DMS 273 treated with DMSO at 0.1 percent for 48 hours (cell line): ENCODE measurements around the gene ARHGAP24.

Source experiments
- DNase-seq: peaks from one replicate; lab custom pipeline; 2025; lab: John Stamatoyannopoulos, UW

Gene ARHGAP24

DNA sequence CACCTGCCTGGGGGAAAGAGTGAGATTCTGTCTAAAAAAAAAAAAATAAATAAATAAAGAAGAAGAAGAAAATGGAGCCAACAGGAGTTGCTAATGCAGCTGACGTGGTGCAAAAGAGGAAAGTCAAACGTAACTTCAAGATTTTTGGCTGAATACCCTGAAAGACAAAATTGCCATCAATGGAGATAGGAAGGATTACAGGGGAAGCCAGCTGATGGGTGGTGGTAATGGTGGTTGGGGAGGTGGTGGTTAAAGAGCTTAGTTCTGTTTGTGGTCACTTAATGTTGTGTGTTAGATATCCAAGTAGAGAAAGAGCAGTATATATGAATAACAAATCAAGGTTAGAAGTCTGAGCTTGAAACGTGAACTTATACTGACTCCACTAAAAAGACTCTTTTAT is 225.4 kb downstream of the ARHGAP24 start:
- DNase-seq = no peak

GRCh38 chr4:85701861-85702321 is 226.9 kb downstream of the ARHGAP24 start:
- DNase-seq = no peak

- peak; percentile 1 for DNase-seq
These were observed 228.1 kb downstream of the ARHGAP24 start for GRCh38 chr4:85703096-85703495.

- no peak for DNase-seq
These were observed 232.7 kb downstream of the ARHGAP24 start for GRCh38 chr4:85707611-85708010.

DNA sequence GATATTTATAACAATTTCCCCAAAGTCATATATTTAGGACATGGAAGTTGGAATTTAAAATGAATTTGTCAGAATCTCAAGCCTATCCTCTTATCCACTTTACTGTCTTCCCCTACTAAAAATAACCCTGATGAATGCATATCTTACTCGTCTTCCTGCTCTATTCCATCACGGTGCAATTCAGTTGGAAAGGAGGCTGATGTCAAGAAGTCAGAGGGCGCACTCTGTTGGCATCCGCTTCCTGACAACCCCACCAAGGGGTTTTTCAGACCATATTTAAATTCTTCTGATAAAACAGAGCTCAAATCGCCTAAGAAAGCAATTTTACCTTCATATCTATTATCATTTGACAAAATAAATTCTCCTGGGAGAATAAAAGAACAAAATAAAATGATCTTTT is 233.5 kb downstream of the ARHGAP24 start:
- DNase-seq = no peak

GRCh38 chr4:85713005-85713404 is 238.1 kb downstream of the ARHGAP24 start:
- no peak for DNase-seq

DNA sequence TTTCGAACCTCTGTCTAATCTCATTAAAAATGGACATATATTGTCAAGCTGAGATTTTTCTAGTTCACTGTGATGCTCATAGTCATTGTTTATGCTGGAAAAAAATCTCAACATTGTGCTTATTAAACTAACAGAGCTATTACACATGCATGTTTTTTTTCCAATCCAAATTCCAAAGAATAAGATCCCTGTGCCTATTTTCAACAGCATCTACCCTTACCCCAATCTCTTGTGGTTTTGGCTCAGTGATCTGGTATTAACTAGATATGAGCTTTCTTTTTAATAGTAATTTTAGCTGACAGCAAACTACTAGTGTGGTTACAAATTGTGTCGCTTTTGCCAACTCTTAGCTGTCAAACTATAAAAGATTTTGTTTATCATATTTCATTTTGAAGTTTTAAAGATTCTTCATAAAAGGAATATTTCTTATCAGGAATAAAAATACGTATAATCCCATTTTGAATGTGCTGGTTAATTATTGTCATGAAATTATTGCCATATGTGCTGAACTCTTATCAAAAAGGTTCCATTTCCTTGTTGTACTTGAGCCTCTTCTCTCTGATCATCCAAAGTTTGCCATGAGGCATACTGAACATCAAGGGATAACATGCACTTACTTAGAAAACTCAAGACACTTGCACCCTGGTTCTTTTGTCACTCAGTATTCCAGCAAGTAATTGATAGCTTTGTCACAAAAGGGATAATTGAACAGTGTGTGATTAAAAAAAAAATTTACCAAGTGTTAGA is 241.2 kb downstream of the ARHGAP24 start:
- no peak for DNase-seq

DNA sequence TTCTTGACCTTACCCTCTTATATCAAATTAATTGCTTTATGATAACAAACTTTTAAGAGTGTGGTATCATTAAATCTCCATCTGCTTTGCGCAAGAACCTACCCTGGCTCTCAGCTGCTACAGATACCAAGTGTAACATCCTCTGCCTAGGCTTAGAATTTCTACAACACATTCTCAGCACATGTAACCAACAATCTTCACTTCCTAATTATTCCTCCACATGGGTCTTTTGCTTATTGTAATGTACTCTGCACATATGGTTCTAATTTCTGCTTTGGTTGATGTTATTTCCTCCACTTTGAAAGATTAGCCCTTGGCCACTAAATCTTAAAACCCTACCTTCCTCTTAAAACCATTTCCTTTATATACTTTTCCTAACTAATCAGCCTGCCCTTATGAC is 242.4 kb downstream of the ARHGAP24 start:
- DNase-seq = no peak

DNA sequence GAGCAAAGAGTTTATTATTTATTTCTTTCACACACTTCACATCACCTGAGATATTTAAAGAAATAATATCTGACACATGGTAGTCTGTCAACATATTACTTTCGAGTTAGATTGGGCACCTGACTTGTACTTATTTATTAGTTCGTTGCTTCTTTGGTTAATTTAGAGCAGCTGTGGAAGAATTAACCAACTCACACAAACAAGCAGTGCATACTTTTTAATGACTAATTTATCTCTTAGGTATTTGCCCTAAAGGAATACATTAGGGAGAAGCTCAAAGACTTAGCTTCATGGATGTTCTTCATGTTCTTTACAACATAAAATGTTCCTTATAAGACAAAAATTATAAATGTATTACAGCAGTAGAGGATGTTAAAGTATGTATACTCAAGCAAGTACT is 242.9 kb downstream of the ARHGAP24 start:
- DNase-seq = no peak

GRCh38 chr4:85720735-85721134 is 245.8 kb downstream of the ARHGAP24 start:
- DNase-seq = no peak

DNA sequence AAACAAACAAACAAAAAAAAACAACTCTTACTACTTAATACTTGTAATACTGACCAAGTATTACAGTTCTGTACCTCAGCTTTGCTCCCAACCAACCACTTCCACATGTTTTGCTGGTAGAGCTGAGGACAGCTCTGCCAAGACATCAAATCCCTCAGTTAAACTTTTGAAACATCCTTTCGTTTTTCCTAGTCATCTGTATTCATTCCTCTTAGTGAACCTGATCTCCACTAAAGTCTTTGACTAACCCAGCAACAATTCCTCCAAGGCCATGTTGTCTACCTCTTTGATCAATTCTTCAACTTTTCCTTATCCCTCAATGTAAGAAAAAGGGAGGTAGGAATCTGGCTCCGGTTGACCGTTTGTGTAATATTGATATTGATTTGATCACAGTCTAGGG is 247.5 kb downstream of the ARHGAP24 start:
- DNase-seq = no peak

DNA sequence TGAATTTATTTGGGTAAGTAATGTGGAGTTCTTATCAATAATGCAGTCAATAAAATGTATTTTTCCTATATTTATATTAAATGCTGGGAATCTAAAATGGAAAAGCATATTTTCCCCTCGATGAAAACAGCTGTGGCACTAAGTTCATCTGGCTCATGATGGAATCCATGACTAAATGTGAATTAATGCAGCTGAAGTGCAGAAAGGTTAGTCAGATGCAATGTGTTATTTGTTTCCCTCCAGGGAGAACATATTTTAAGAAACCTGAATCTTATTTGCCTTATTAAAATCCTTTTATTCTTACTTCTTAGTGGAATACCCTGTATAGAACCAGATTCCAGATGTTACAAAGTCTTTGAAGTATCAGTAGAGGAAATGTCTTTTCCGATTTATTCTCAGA is 247.9 kb downstream of the ARHGAP24 start:
- no peak for DNase-seq

- DNase-seq = no peak
These were observed 250.0 kb downstream of the ARHGAP24 start for GRCh38 chr4:85724791-85725563.

DNA sequence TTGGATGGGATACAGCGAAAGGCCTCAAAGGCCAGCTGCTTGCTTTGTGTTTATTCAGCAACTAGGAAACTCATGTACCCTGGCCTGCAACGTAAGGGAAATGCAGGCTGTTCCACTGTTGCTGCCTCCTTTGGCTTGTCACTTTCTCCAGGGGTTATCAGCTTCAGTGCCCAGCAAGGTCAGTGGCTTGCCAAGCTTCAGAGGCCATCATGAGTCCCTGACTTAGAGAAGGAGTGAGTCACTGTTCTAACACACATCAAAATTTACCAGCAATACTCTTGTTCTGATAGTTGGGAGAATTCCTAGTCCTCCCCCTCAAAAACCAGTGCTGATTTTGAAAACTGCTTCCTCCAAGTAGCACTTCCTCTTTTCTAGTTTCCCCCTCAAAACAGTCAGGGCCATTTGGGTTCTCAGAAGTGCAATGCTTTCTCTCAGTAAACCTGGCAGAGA is 250.8 kb downstream of the ARHGAP24 start:
- DNase-seq = no peak

GRCh38 chr4:85726555-85726954 is 251.6 kb downstream of the ARHGAP24 start:
- DNase-seq = no peak

- DNase-seq = no peak
These were observed 253.5 kb downstream of the ARHGAP24 start for GRCh38 chr4:85728464-85728863.

- peak; percentile 41 for DNase-seq
These were observed 257.2 kb downstream of the ARHGAP24 start for GRCh38 chr4:85732124-85732523.

GRCh38 chr4:85733798-85734197 is 258.8 kb downstream of the ARHGAP24 start:
- no peak for DNase-seq

- no peak for DNase-seq
These were observed 259.5 kb downstream of the ARHGAP24 start for GRCh38 chr4:85734424-85734831.

DNA sequence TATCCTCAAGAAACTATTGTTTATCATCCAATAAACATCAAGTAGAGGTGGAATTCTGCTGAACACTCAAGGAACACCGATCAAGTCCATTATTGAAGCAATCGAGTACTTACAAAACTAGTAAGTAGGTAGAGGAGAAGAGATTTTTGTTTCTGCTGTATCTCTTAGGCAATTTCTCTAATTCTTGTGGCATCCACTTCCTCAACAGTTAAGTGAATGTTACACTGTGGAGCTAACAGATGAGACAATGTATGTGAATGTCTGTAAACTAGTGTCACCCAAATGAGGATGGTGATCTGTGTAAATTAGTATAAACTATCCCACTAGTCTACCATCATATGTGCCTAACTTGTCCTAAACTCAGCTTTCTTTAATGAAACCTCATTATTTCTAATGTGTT is 261.6 kb downstream of the ARHGAP24 start:
- DNase-seq = no peak

GRCh38 chr4:85737254-85737653 is 262.3 kb downstream of the ARHGAP24 start:
- DNase-seq = no peak

- no peak for DNase-seq
These were observed 263.8 kb downstream of the ARHGAP24 start for GRCh38 chr4:85738721-85739120.

DNA sequence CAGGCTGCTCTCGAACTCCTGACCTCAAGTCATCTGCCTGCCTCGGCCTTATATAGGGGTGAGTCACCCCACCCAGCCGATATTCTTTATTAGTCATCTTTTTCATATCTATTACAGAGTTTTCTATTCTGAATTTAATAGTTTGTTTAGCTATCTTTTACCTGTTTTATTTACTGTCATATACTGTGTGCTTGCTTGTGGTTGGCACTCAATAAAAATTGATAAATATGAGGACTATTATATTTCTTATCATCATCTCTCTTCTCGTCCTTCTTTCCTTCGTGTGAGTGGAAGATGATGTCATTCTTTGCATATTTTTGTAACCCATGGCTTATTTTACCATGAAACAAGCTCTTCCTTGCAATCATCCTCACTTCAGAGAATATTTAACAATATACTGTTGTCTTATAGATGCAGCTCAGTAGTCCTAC is 265.5 kb downstream of the ARHGAP24 start:
- DNase-seq = no peak
